ENCODE data around the gene PRKCZ. TPM values are rescaled to one million over a fixed set of nuclear protein-coding genes. Genes with fewer than 3 reads are reported as not detected.

PRKCZ gene
- total and polyA plus RNA-seq, 2 experiments from 2014 or later: 26.2 to 36.9 TPM

- TF ChIP-seq CTCF (conservative IDR thresholded peaks at IDR 0.05; ENCODE audit: low read depth in 2 of 2): no peak
- no peak for TF ChIP-seq STAT1 (IDR thresholded peaks at IDR 0.05; ENCODE audit: unreplicated experiment)
- TF ChIP-seq REST (IDR thresholded peaks at IDR 0.05; ENCODE audit: unreplicated experiment): no peak
- TF ChIP-seq CREB1 (CRISPR knock-in tag; IDR thresholded peaks at IDR 0.05; ENCODE audit: low read depth): no peak
- TF ChIP-seq ZNF114 (CRISPR knock-in tag; IDR thresholded peaks at IDR 0.05): no peak
Measured at GRCh38 chr1:2046953-2047748, 3.1 kb upstream of the PRKCZ start (continued).

- peak overlapping the region; percentile 73 for H3K4me2 ChIP-seq
- Mint-ChIP-seq H3K36me3 (ENCODE audit: low read depth) (peaks cover 2% of the 10 kb centered on the region; the same call in 1 of the 3 replicates), H3K9me3 (no peaks in the 10 kb centered on the region; the same call in 2 of the 3 replicates), H3K27ac (no peak overlapping the region), H3K27me3 (ENCODE audit: insufficient read depth, low read depth, poor library complexity) (peaks cover 31% of the 10 kb centered on the region), H3K4me3 (peak overlapping the region; percentile 82), H3K4me1 (peaks cover 22% of the 10 kb centered on the region)
- no peak overlapping the region for H2AFZ ChIP-seq
- H3K36me3 ChIP-seq (ENCODE audit: insufficient read depth): no peaks in the 10 kb centered on the region
- H4K20me1 ChIP-seq (replicated peaks; ENCODE audit: insufficient read depth): peaks cover 17% of the 10 kb centered on the region
- H3K4me1 ChIP-seq (ENCODE audit: insufficient read depth): peaks cover 25% of the 10 kb centered on the region; the same call in 1 of the 2 replicates
- peaks cover 18% of the 10 kb centered on the region for H3F3A ChIP-seq (replicated peaks; ENCODE audit: low read depth)
- peaks cover 19% of the 10 kb centered on the region for H3K79me2 ChIP-seq (replicated peaks; ENCODE audit: insufficient read depth)
- peak; percentile 1; the same call in 2 of the 3 replicates for ATAC-seq
- DNase-seq (ENCODE audit: low spot score): peak; percentile 39
- peak overlapping the region; percentile 26; the same call in 1 of the 2 replicates for H3K4me3 ChIP-seq
- H3K27ac ChIP-seq (ENCODE audit: low read depth): no peak overlapping the region
- no peaks in the 10 kb centered on the region for H3K27me3 ChIP-seq (ENCODE audit: insufficient read depth)
- TF ChIP-seq ZNF331 (CRISPR knock-in tag; IDR thresholded peaks at IDR 0.05; ENCODE audit: low read depth): no peak
- TF ChIP-seq ZNF114 (CRISPR knock-in tag; IDR thresholded peaks at IDR 0.05): no peak
- no peaks in the 10 kb centered on the region for H3K9me2 ChIP-seq (ENCODE audit: insufficient read depth)
Measured at GRCh38 chr1:2047749-2048729, 2.2 kb upstream of the PRKCZ start.
